SJSA1 (cell line): Measurements from ENCODE around the gene DUOX2. TPM values are rescaled to one million over a fixed set of nuclear protein-coding genes. Genes with fewer than 3 reads are reported as not detected.
"Not testable (repeated sequence)": the region's sequence is repeated elsewhere in the genome, so short reads cannot be mapped to it uniquely, and the experiment has no call there.

Experiments
- DNase-seq, 2 experiments: peaks; one replicate each; pipeline ENCODE4 v3.0.0-alpha.2; 2015 to 2020; ENCODE audit warnings: low spot score in 2 of 2, low read depth in 1 of 2
- H3K27ac ChIP-seq: fragments of 250-450 bp; sonication (Bioruptor Pico); 2 replicates; pipeline ENCODE4 v1.5.1; 2020; ENCODE audit warnings: mild to moderate bottlenecking, moderate library complexity
- H3K27me3 ChIP-seq: fragments of 250-450 bp; sonication (Bioruptor Pico); replicated peaks from 2 replicates; pipeline ENCODE4 v1.5.1; 2020; ENCODE audit warnings: mild to moderate bottlenecking, moderate library complexity
- H3K36me3 ChIP-seq: fragments of 250-450 bp; sonication (Bioruptor Pico); 2 replicates; pipeline ENCODE4 v1.5.1; 2020; ENCODE audit warnings: mild to moderate bottlenecking
- H3K4me1 ChIP-seq: fragments of 250-450 bp; sonication (Bioruptor Pico); replicated peaks from 2 replicates; pipeline ENCODE4 v1.6.1; 2021; ENCODE audit warnings: mild to moderate bottlenecking
- H3K4me3 ChIP-seq: fragments of 250-450 bp; sonication (Bioruptor Pico); 2 replicates; pipeline ENCODE4 v1.5.1; 2020; ENCODE audit warnings: mild to moderate bottlenecking
- H3K9me3 ChIP-seq: fragments of 250-450 bp; sonication (Bioruptor Pico); replicated peaks from 2 replicates; pipeline ENCODE4 v1.5.1; 2020; ENCODE audit warnings: mild to moderate bottlenecking
- total RNA-seq: library from RNA; depleted of rRNA; stranded (reverse); fragments of >200 nt; shearing (Covaris generic); gene quantifications from 2 replicates; pipeline ENCODE4 v1.2.3, GENCODE V29; 2014

The DUOX2 gene
- total RNA-seq, 1 experiment from 2014 or later, result not detected

- peaks cover 45% of the 10 kb centered on the region for H3K27me3 ChIP-seq
- no peaks in the 10 kb centered on the region for H3K36me3 ChIP-seq
- no peak for DNase-seq
- H3K9me3 ChIP-seq, result no peaks in the 10 kb centered on the region
- no peaks in the 10 kb centered on the region for H3K4me1 ChIP-seq
- H3K27ac ChIP-seq, result no peak overlapping the region
- H3K4me3 ChIP-seq, result no peak overlapping the region
These were observed 2.4 kb downstream of the DUOX2 start for GRCh38 chr15:45111390-45112142.

DNA sequence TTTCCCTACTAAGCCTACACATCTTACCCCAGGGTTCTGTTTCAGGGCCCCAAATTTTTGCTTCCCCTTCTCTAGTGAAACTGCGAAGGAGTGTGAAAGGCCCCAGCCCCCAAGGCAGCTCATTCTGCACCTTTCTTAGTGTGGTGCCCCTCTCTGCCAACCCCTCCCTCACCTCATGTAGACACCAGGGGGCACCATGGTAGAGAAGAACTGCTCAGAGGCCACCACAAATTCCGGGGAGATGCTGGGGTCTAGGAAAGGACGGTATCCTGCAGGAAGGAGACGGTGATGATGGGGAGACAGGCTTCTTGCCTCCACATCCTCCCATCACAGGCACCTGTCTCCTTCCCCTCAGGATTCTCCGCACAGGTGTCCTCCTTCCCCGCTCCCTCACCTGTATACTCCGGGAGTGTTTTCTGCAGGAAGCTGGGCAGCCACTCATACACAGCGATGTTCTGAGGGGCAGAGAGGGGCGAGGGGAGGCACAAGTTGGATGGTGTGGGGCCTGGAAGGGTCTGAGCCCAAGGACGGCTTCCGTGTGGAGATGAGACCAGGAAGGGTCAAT is 3.6 kb downstream of the DUOX2 start:
- Histone ChIP-seq H3K36me3 (no peaks in the 10 kb centered on the region), H3K27ac (no peak overlapping the region), H3K4me3 (no peak overlapping the region), H3K4me1 (no peaks in the 10 kb centered on the region), H3K27me3 (peaks cover 38% of the 10 kb centered on the region), H3K9me3 (no peaks in the 10 kb centered on the region)
- no peak for DNase-seq

GRCh38 chr15:45107941-45108630 is 5.9 kb downstream of the DUOX2 start:
- peaks cover 15% of the 10 kb centered on the region for H3K27me3 ChIP-seq
- H3K27ac ChIP-seq, result no peak overlapping the region
- no peaks in the 10 kb centered on the region for H3K36me3 ChIP-seq

GRCh38 chr15:45106002-45106790 is 7.8 kb downstream of the DUOX2 start:
- DNase-seq, result no peak
- Histone ChIP-seq H3K27me3 (no peaks in the 10 kb centered on the region; the same call in 1 of the 2 replicates), H3K36me3 (no peaks in the 10 kb centered on the region), H3K4me3 (no peak overlapping the region), H3K9me3 (no peaks in the 10 kb centered on the region), H3K27ac (no peak overlapping the region), H3K4me1 (no peaks in the 10 kb centered on the region)

More at GRCh38 chr15:45107941-45108630, 5.9 kb downstream of the DUOX2 start:
- H3K4me3 ChIP-seq, result no peak overlapping the region
- no peak for DNase-seq
- no peaks in the 10 kb centered on the region for H3K9me3 ChIP-seq
- H3K4me1 ChIP-seq, result no peaks in the 10 kb centered on the region

DNA sequence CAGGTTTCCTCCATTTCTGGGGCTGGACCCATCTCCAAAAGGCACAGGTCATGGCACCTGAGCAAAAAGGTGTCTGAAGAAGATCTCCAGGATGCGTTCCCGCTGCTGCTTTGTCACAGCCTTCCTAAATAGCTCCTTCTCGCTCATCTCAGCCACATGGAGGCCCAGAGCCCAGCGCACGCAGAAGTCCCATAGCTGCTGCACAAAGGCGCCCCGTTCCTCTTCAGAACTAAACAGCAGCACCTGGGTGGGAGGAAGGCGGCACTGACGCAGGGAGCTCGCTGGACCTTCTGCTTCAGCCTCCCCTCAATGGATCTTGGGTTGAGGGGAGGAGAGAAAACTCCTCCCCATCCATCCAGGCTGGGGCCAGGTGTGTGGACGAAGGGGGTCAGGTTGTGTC is 8.4 kb downstream of the DUOX2 start:
- Histone ChIP-seq H3K27me3 (no peaks in the 10 kb centered on the region; the same call in 1 of the 2 replicates), H3K36me3 (no peaks in the 10 kb centered on the region), H3K4me1 (no peaks in the 10 kb centered on the region), H3K27ac (no peak overlapping the region), H3K9me3 (no peaks in the 10 kb centered on the region), H3K4me3 (no peak overlapping the region)
- DNase-seq, result no peak

- not testable (repeated sequence) for H3K27me3 ChIP-seq, H3K27ac ChIP-seq, DNase-seq, H3K9me3 ChIP-seq, H3K4me3 ChIP-seq, H3K36me3 ChIP-seq, H3K4me1 ChIP-seq
These were observed 9.8 kb downstream of the DUOX2 start for GRCh38 chr15:45104170-45104569.

DNA sequence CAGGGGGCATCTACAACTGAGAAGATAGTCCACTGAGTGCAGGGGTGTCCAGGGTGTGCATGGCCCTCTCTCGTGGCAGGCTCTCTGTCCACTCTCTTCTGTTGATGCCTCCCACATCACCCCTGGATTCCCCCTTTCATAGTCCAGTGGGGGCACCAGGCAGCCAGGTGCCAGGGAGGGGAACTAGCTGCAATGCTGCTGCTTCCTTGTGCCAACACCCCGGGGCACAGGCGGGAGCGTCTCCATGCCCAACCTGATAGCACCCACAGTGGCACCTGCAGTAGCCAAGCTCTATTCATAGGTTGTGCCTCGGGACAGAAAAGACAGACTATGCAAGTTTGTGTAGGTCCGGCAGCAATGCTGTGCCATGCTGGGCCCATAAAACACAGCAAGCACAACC is 11.7 kb downstream of the DUOX2 start:
- H3K27me3 ChIP-seq, result no peaks in the 10 kb centered on the region
- H3K4me1 ChIP-seq, result no peaks in the 10 kb centered on the region
- H3K4me3 ChIP-seq, result no peak overlapping the region
- H3K36me3 ChIP-seq, result no peaks in the 10 kb centered on the region
- no peaks in the 10 kb centered on the region for H3K9me3 ChIP-seq
- no peak overlapping the region for H3K27ac ChIP-seq
- DNase-seq, result no peak

- H3K9me3 ChIP-seq, result no peaks in the 10 kb centered on the region
- no peaks in the 10 kb centered on the region for H3K4me1 ChIP-seq
- no peak overlapping the region for H3K27ac ChIP-seq
- H3K4me3 ChIP-seq, result no peak overlapping the region
- no peaks in the 10 kb centered on the region for H3K36me3 ChIP-seq
- H3K27me3 ChIP-seq, result no peaks in the 10 kb centered on the region
- no peak for DNase-seq
These were observed 12.2 kb downstream of the DUOX2 start for GRCh38 chr15:45101749-45102148.

GRCh38 chr15:45100884-45101625 is 12.9 kb downstream of the DUOX2 start:
- DNase-seq, result no peak
- Histone ChIP-seq H3K9me3 (no peaks in the 10 kb centered on the region), H3K36me3 (no peaks in the 10 kb centered on the region), H3K27me3 (no peaks in the 10 kb centered on the region), H3K4me3 (no peak overlapping the region), H3K4me1 (no peaks in the 10 kb centered on the region), H3K27ac (no peak overlapping the region)

GRCh38 chr15:45099549-45100165 is 14.3 kb downstream of the DUOX2 start:
- Histone ChIP-seq H3K27me3 (no peaks in the 10 kb centered on the region), H3K27ac (no peak overlapping the region), H3K9me3 (no peaks in the 10 kb centered on the region), H3K4me3 (no peak overlapping the region), H3K36me3 (no peaks in the 10 kb centered on the region), H3K4me1 (no peaks in the 10 kb centered on the region)
- DNase-seq, result no peak

DNA sequence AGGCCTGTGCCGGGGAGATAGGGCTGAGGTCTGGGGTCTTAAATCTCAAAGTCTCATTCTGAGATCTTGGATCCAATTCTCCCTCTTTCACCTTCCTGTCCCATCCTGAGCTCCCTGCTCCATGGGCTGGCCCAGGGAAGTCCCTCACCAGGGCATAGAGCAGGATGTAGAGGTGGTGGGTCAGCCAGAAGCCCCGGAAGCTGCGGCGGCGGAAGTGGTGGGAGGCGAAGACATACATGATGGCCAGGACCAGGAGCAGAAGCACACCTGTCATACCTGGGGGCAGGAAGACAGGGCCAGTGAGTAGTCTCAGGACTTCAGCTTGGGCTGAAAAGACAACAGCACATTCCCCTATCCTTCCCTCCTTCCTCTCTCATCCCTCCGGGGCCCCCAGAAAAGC is 16.5 kb downstream of the DUOX2 start:
- no peaks in the 10 kb centered on the region for H3K36me3 ChIP-seq
- DNase-seq, result no peak
- no peaks in the 10 kb centered on the region for H3K9me3 ChIP-seq
- H3K27me3 ChIP-seq, result no peaks in the 10 kb centered on the region
- H3K27ac ChIP-seq, result no peak overlapping the region
- no peaks in the 10 kb centered on the region for H3K4me1 ChIP-seq
- no peak overlapping the region for H3K4me3 ChIP-seq

- Histone ChIP-seq H3K9me3 (no peaks in the 10 kb centered on the region), H3K4me1 (no peaks in the 10 kb centered on the region)
- DNase-seq, result no peak
These were observed 18.3 kb downstream of the DUOX2 start for GRCh38 chr15:45095661-45096060.

GRCh38 chr15:45094358-45094730 is 19.6 kb downstream of the DUOX2 start:
- Histone ChIP-seq H3K27ac (no peak overlapping the region), H3K4me1 (no peaks in the 10 kb centered on the region), H3K9me3 (no peaks in the 10 kb centered on the region), H3K4me3 (no peak overlapping the region), H3K36me3 (no peaks in the 10 kb centered on the region), H3K27me3 (peaks cover 8% of the 10 kb centered on the region; the same call in 1 of the 2 replicates)
- no peak for DNase-seq

More at GRCh38 chr15:45095661-45096060, 18.3 kb downstream of the DUOX2 start:
- Histone ChIP-seq H3K27ac (no peak overlapping the region), H3K36me3 (no peaks in the 10 kb centered on the region), H3K4me3 (no peak overlapping the region), H3K27me3 (no peaks in the 10 kb centered on the region)
